ENCODE data around the gene ABCA13.

- TF ChIP-seq, protein P1, sequence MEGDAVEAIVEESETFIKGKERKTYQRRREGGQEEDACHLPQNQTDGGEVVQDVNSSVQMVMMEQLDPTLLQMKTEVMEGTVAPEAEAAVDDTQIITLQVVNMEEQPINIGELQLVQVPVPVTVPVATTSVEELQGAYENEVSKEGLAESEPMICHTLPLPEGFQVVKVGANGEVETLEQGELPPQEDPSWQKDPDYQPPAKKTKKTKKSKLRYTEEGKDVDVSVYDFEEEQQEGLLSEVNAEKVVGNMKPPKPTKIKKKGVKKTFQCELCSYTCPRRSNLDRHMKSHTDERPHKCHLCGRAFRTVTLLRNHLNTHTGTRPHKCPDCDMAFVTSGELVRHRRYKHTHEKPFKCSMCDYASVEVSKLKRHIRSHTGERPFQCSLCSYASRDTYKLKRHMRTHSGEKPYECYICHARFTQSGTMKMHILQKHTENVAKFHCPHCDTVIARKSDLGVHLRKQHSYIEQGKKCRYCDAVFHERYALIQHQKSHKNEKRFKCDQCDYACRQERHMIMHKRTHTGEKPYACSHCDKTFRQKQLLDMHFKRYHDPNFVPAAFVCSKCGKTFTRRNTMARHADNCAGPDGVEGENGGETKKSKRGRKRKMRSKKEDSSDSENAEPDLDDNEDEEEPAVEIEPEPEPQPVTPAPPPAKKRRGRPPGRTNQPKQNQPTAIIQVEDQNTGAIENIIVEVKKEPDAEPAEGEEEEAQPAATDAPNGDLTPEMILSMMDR (conservative IDR thresholded peaks at IDR 0.05), result no peak
- TF ChIP-seq EZH2 (IDR thresholded peaks at IDR 0.05; ENCODE audit: low read depth), result no peak
Measured at GRCh38 chr7:48307041-48307714, 135.9 kb downstream of the ABCA13 start.

Measured in PC-9 (cell line).